Effector memory CD8-positive, alpha-beta T cell (primary cell): ENCODE measurements around the gene PROM1.

Experiments used
- ATAC-seq: fragments of 150-1000 bp; cut with Tn5 transposase; replicated peaks from 2 replicates; pipeline ENCODE4 v1.10.0; 2021; ENCODE audit warnings: mild to moderate bottlenecking, moderate library complexity
- DNase-seq, 3 experiments: peaks; one replicate each; pipeline ENCODE4 v3.0.0; 2021
- H3K27ac Mint-ChIP-seq, 2 donors: one replicate each; pipeline ENCODE4 v1.8.0; 2022; ENCODE audit warnings: mild to moderate bottlenecking in 2 of 2, mixed read lengths in 2 of 2, moderate library complexity in 2 of 2
- H3K27me3 Mint-ChIP-seq, 2 donors: one replicate each; pipeline ENCODE4 v1.8.0; 2022; ENCODE audit warnings: mixed read lengths in 2 of 2
- H3K36me3 Mint-ChIP-seq: one replicate; pipeline ENCODE4 v1.8.0; 2022; ENCODE audit warnings: mild to moderate bottlenecking, moderate library complexity, mixed read lengths; ENCODE audit not compliant: insufficient read depth
- H3K4me1 Mint-ChIP-seq, 2 donors: one replicate each; pipeline ENCODE4 v1.8.0; 2022; ENCODE audit warnings: low read depth in 2 of 2, mixed read lengths in 2 of 2
- H3K4me3 Mint-ChIP-seq, 2 donors: one replicate each; pipeline ENCODE4 v1.8.0; 2022; ENCODE audit warnings: mild to moderate bottlenecking in 2 of 2, mixed read lengths in 2 of 2, moderate library complexity in 2 of 2
- H3K9me3 Mint-ChIP-seq, 2 donors: one replicate each; pipeline ENCODE4 v1.8.0; 2022; ENCODE audit warnings: mixed read lengths in 2 of 2

PROM1 gene

DNA sequence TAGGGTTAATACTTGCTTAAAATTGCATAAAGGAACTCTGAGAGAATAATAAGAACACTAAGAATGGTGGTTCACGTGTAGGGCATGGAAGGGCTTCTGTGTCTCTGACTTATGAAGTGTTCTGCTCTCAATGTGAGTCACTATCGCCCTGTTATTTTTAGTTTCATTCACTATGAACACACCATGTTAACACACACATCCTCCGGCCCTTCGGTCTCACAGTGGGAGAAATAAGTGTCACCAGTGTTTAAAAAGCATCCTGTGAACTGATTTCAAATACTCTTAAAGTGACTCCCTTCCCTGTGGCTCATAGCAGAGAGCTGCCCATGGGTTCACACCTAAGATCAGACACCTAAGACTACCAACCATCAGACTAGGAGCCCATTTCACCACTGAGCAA, 87.0 kb downstream of the PROM1 start:
- DNase-seq (no peak), ATAC-seq (peak; percentile 48)
- no peak overlapping the region for H3K4me3 Mint-ChIP-seq

DNA sequence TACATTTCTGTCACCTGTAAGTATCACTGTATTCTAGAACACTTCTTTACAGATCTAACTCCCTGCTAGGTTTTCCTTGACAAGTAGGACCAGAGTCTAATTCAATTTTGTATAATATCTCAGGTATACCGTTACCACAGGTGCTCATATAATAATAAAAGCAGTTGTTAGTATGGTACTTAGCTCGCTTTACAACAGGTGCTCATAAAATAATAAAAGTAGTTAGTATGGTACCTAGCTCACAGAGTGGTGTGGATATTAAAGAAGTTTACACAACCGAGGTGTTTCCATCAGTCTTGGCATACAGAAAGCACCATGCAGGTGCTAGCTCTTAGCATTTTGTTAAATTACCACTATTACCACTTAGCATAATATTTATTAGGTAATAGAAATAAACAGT, 88.0 kb downstream of the PROM1 start:
- DNase-seq = no peak
- Mint-ChIP-seq H3K9me3 (no peaks in the 10 kb centered on the region), H3K27me3 (peaks cover 9 to 28% of the 10 kb centered on the region in 2 donors), H3K36me3 (no peaks in the 10 kb centered on the region), H3K27ac (no peak overlapping the region), H3K4me1 (no peaks in the 10 kb centered on the region), H3K4me3 (no peak overlapping the region)
- no peak for ATAC-seq

More for the DNA sequence above, 87.0 kb downstream of the PROM1 start:
- no peak overlapping the region for H3K27ac Mint-ChIP-seq
- no peaks in the 10 kb centered on the region for H3K9me3 Mint-ChIP-seq
- H3K36me3 Mint-ChIP-seq = no peaks in the 10 kb centered on the region
- H3K27me3 Mint-ChIP-seq = peaks cover 5 to 23% of the 10 kb centered on the region in 2 donors
- H3K4me1 Mint-ChIP-seq = no peaks in the 10 kb centered on the region

DNA sequence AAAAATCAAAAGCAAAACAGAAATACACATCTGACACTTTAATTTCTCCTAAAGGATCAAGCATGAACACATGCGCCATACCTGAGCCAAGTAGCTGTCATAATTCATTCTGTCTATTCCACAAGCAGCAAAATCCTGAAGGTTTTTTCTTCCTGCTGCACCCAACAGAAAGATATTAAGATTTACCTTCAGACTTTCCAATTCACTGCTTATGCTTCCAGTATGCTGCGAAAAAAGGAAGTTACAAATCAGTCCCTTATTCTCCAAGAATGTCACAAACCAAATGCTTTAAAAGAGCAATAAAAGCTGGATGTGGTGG, 91.7 kb downstream of the PROM1 start:
- no peak for ATAC-seq
- no peak for DNase-seq
- Mint-ChIP-seq H3K4me3 (no peak overlapping the region), H3K27me3 (peaks cover 29 to 50% of the 10 kb centered on the region in 2 donors), H3K4me1 (no peaks in the 10 kb centered on the region), H3K36me3 (no peaks in the 10 kb centered on the region), H3K27ac (no peak overlapping the region), H3K9me3 (no peaks in the 10 kb centered on the region)

DNA sequence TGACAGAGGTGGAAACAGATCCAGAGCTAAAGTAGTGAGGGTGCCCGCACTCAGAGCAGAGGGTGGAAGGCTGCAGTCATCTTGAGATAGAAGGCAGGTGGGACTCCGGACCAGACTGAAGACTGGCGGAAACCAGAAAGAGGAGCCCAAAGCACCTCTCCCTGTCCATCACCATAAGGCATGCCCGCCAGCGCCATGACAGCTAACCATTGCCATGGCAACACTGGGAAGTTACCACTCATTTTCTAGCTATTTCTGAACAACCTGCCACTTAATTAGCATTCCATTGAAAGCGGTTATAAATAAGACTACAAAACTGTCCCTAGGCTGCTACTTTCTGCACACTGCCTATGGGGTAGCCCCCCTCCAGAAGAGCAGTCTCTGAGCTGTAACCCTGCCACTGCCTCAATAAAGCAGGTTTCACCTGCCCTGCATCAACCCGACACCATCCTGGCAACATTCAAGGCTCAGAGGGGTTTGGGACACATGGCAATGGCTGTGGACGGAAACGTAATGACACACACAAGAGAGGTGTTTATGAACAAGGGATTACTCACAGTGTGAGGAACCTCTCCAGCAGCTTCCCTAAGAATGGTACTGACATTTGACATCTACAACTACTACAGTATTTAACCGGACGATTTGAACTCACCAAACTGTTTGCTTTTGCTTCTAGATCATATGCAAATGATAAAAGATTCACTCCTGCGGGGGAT, 93.1 kb downstream of the PROM1 start:
- H3K27ac Mint-ChIP-seq = no peak overlapping the region

DNA sequence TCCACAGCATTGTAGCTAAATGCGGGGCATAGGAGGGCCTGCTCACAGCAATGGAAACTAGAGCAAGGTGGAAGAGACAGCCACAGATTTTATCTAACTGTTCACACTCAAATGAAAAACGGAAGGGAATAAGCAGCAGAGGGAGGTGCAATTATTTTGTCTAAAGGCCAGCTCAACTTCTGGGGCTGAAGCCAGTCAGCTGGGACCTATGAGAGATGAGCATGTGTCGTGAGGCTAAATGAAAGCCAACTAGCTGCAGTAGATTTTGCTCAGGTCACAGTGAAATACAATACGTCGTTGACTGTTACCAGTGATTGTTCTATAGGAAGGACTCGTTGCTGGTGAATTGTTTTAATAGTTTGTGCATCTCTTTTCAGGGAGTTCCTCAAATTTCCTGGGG, 94.4 kb downstream of the PROM1 start:
- Mint-ChIP-seq H3K4me1 (no peaks in the 10 kb centered on the region), H3K4me3 (no peak overlapping the region), H3K9me3 (no peaks in the 10 kb centered on the region), H3K27me3 (peaks cover 29 to 61% of the 10 kb centered on the region in 2 donors), H3K27ac (no peak overlapping the region), H3K36me3 (no peaks in the 10 kb centered on the region)
- no peak for ATAC-seq
- DNase-seq = no peak

More for the DNA sequence above, 93.1 kb downstream of the PROM1 start:
- Mint-ChIP-seq H3K4me3 (no peak overlapping the region), H3K4me1 (no peaks in the 10 kb centered on the region), H3K27me3 (peaks cover 29 to 63% of the 10 kb centered on the region in 2 donors), H3K9me3 (no peaks in the 10 kb centered on the region), H3K36me3 (no peaks in the 10 kb centered on the region)
- no peak for ATAC-seq
- DNase-seq = no peak

DNA sequence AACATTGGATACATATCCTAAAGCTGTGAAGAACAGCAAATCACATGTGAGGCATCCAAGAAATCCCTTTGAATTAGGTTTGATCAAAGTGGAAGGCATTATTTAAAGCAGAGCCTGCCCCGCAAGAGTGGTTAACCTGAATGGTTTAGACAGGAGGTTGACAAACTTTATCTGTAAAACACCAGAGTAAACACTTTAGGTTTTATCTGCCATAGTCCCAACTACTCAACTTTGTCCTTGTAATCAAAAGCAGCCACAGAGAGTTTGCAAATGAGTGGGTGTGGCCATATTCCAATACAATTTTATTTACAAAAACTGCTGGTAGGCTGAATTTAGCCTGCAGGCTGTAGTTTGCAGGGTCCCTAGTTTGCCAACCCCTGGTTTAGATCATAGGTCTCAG, 95.6 kb downstream of the PROM1 start:
- ATAC-seq (no peak), DNase-seq (no peak)
- Mint-ChIP-seq H3K27me3 (peaks cover 25 to 60% of the 10 kb centered on the region in 2 donors), H3K4me3 (no peak overlapping the region), H3K36me3 (no peaks in the 10 kb centered on the region), H3K27ac (no peak overlapping the region), H3K4me1 (no peaks in the 10 kb centered on the region), H3K9me3 (no peaks in the 10 kb centered on the region)

DNA sequence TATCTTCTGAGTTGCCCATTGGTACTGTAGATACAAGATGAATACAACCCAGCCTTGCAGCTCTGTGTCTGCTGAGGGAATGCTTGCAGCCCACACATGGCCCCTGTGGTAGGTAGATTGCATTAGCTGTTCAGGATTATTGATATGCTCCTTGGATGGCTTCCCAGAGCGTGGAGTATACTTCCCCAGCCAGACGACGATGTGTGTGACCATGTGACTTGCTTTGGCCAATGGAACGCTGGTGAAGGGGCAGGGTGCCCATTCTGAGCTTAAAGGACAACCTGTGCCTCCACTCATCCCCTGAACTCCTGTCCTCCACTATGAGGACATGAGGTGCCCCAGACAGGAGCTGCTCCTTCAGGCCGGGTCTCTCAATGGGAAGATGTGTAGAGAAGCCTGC, 96.9 kb downstream of the PROM1 start:
- Mint-ChIP-seq H3K27me3 (peaks cover 38 to 63% of the 10 kb centered on the region in 2 donors), H3K4me3 (no peak overlapping the region)

DNA sequence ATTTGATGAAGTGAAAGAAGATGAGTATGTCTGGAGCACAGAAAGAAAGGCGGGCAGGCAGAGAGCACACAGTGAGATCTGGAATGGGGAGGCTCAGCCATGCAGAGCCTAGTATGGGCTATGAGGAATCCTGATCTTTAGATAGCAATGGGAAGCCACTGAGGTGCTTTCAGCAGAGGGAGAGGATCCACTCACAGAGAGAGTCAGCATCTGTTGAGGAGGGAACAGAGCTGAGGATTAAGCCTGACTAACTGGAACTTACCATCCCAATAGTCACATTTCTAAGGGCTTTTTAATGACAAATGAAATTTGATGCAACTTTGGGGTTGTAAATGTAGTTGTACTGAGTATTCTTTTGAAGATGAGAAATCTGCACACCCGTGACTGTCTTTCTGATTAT, 100.2 kb downstream of the PROM1 start:
- H3K4me3 Mint-ChIP-seq = no peak overlapping the region
- no peak overlapping the region for H3K27ac Mint-ChIP-seq
- H3K9me3 Mint-ChIP-seq = no peaks in the 10 kb centered on the region
- ATAC-seq (no peak), DNase-seq (no peak)
- H3K27me3 Mint-ChIP-seq = peaks cover 37 to 38% of the 10 kb centered on the region in 2 donors
- no peaks in the 10 kb centered on the region for H3K36me3 Mint-ChIP-seq
- H3K4me1 Mint-ChIP-seq = no peaks in the 10 kb centered on the region

More for the DNA sequence above, 96.9 kb downstream of the PROM1 start:
- Mint-ChIP-seq H3K27ac (no peak overlapping the region), H3K9me3 (no peaks in the 10 kb centered on the region), H3K36me3 (no peaks in the 10 kb centered on the region), H3K4me1 (no peaks in the 10 kb centered on the region)
- ATAC-seq (no peak), DNase-seq (no peak)

DNA sequence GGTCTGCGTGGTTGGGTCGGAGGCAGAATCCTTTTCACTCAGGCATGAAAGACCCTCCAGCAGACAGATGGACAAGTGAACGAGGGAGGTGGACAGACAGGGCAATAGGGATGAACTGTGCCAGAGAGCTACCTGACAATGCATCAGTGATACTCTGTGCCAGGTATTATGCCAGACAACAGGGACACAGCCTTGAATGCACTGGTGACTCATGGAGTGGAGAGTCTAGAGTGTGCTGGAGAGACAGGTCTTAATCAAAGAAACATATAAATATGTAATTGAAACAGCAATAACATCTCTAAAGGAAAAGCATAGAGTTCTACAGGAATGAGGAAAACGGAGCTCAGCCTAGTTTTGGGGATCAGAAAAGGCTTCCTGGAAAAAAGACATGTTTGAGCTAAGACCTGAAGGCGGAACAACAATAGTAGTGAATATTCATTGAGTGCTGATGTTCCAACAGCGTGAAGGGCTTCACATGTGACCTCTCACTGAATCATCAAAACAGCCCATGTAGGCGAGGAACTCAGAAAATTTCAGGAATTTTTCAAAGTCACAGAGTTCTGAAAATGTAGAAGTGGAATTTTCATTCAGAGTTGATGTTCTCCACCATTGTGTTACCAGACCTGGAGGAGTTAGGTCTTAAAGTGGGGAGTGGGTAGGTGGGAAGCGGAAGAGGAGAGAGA, 100.8 kb downstream of the PROM1 start:
- H3K4me1 Mint-ChIP-seq = no peaks in the 10 kb centered on the region
- no peaks in the 10 kb centered on the region for H3K36me3 Mint-ChIP-seq
- no peaks in the 10 kb centered on the region for H3K9me3 Mint-ChIP-seq
- ATAC-seq (no peak), DNase-seq (no peak)
- H3K4me3 Mint-ChIP-seq = no peak overlapping the region
- H3K27ac Mint-ChIP-seq = no peak overlapping the region
- peaks cover 40 to 44% of the 10 kb centered on the region in 2 donors for H3K27me3 Mint-ChIP-seq

DNA sequence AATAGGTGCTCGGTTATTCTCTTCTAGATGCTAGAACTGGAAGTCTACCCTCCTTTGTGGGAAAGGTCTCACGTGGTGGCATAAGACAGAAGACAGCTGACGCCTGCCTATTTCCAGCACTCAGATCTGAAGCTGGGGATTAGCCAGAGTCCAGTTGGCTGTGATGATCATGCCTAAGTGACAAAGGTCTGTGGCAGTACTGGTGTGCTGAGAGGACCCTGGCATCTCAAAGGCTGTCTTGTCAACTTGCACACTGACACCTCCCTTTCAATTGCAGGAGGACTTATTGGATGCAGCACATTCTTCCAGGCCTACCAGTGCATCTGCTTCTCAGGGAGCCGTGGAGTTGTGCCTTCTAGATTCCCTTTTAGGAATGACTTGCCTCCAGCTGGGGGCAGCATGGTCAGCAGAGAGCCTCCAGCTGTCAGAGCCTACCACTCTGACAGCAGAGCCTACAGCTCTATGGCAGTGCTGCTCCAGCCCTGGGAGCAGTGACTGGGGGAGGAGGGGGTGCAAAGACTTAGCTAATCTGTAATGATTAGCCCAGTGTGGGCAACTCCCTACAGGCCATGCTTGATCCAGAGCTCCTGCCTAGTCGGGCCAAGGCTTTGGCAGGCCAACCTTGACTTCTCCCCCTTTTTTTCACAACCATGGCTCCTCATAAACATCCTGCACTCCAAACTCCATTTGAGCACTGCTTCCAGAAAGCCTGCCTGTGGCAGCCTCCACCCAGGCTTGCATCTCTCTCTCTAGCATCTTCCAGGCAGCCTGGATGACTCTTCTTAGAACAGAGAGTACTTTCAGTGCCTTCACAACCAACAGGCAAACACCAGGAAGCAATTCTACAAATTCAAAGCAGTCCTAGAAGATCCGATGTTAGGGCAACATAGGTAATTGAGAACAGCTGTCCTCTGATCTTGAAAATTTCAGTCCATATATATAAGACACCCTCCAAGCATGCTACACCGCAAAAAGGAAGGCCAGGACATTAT, 107.1 kb downstream of the PROM1 start:
- Mint-ChIP-seq H3K4me1 (peaks cover 0 to 2% of the 10 kb centered on the region in 2 donors), H3K4me3 (no peak overlapping the region), H3K9me3 (no peaks in the 10 kb centered on the region), H3K27me3 (peaks cover 33 to 48% of the 10 kb centered on the region in 2 donors), H3K36me3 (no peaks in the 10 kb centered on the region), H3K27ac (no peak overlapping the region)
- ATAC-seq (no peak), DNase-seq (no peak)

DNA sequence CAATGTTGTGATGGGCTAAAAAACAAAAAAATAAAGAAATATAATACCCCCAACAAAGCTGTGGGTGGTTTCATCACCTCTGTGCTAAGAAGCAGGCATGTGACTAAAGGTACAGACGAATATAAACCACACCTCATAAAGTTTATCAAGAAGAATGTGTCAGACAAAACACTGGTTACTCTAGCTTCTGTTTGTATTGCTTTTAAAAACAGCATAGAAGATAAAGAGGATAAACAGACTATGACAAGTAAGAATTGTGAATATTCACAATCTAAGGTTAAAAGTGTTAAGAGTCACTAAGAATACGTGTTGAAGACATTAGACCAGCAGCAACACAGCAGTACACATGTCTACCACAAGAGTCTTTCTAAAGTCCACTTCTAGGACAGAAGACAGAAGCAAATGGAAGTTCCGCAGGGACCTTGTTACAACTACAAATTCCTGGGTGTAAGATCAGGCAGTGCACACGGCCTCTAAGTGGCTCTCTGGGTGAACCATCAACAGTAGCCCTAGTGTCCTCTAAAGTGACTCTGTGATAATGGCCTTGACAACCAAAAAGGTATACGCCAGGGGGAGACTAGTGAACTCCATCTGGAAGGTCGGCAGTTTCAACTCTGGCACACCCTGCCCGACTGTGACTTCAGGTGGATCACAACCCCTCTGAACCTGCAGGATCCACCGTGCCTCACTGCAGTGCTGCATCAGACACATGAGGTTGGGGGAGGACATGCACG, 112.6 kb downstream of the PROM1 start:
- no peak for DNase-seq

DNA sequence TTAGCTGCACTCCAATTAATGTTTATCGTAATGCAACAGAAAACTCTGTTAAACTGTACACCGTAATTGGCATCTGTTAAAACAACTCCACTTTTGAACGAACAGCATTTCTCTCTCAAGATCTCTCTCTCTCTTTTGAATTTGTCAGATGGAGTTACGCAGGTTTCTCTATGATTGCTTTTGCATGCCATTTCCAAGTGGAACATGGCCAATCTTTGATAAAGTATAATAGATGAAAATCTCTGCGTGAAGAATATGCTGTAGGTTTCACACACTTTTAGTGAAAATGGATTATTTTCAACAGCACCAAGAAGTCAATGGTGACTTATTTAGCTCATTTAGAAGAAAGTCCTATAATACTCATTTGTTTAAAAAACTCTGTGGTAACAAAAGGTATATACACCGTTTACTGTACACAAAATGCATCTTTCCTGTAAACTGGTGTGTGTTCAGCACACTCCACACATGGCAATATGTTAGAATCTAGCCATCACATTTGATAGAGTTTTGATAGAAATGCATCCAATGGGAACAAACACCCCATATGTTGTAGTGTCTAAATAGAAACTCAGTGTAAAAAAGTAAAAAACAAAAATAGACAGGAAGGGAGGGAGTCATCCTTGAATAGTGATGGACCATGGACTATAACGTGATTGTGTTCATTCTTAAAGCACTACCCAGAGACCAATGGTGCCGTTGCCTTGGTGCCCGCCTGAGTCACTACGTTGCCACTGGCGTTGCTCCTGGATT, 115.1 kb downstream of the PROM1 start:
- no peak for ATAC-seq
- peaks cover under 1% of the 10 kb centered on the region for H3K36me3 Mint-ChIP-seq
- H3K27ac Mint-ChIP-seq = no peak overlapping the region
- H3K9me3 Mint-ChIP-seq = no peaks in the 10 kb centered on the region
- peaks cover 4% of the 10 kb centered on the region in 2 donors for H3K4me1 Mint-ChIP-seq
- DNase-seq = no peak
- H3K27me3 Mint-ChIP-seq = peaks cover 0 to 26% of the 10 kb centered on the region in 2 donors
- no peak overlapping the region for H3K4me3 Mint-ChIP-seq

More for the DNA sequence above, 112.6 kb downstream of the PROM1 start:
- Mint-ChIP-seq H3K9me3 (no peaks in the 10 kb centered on the region), H3K27me3 (peaks cover 0 to 39% of the 10 kb centered on the region in 2 donors), H3K27ac (peak overlapping the region; percentile 29 to 73), H3K4me1 (no peaks in the 10 kb centered on the region), H3K36me3 (no peaks in the 10 kb centered on the region), H3K4me3 (no peak overlapping the region)
- ATAC-seq = peak; percentile 90
